Smooth muscle cell (in vitro differentiated cells): ENCODE measurements around the gene RAB11B. TPM values are rescaled to one million over a fixed set of nuclear protein-coding genes. Genes with fewer than 3 reads are reported as not detected.

ENCODE experiments used
- DNase-seq: peaks from one replicate; lab custom pipeline; 2025; ENCODE audit not compliant: unreplicated experiment; lab: John Stamatoyannopoulos, UW
- H2AFZ ChIP-seq: fragments of 200-600 bp; sonication (generic); 2 replicates; pipeline ENCODE4 v1.6.0; 2016; ENCODE audit warnings: antibody characterized with exemption, low read depth, mild to moderate bottlenecking
- H3F3A ChIP-seq: fragments of 200-600 bp; sonication (generic); 2 replicates; pipeline ENCODE4 v1.6.0; 2017; ENCODE audit warnings: antibody characterized with exemption, low read depth
- H3K27ac ChIP-seq: fragments of 200-600 bp; sonication (generic); 2 replicates; pipeline ENCODE4 v1.5.1; 2016; ENCODE audit warnings: low read depth, mild to moderate bottlenecking
- H3K27me3 ChIP-seq: fragments of 200-600 bp; sonication (generic); 2 replicates; pipeline ENCODE4 v1.6.1; 2016; ENCODE audit warnings: low read depth, mild to moderate bottlenecking
- H3K36me3 ChIP-seq: fragments of 200-600 bp; sonication (generic); 2 replicates; pipeline ENCODE4 v1.5.1; 2016; ENCODE audit warnings: low read depth
- H3K4me1 ChIP-seq: fragments of 200-600 bp; sonication (generic); 2 replicates; pipeline ENCODE4 v1.5.1; 2016; ENCODE audit warnings: low read depth
- H3K4me2 ChIP-seq: fragments of 200-600 bp; sonication (generic); 2 replicates; pipeline ENCODE4 v1.6.0; 2016; ENCODE audit warnings: mild to moderate bottlenecking
- H3K4me3 ChIP-seq: fragments of 200-600 bp; sonication (generic); 2 replicates; pipeline ENCODE4 v1.5.1; 2016; ENCODE audit warnings: mild to moderate bottlenecking
- H3K79me2 ChIP-seq: fragments of 200-600 bp; sonication (generic); 2 replicates; pipeline ENCODE4 v1.6.0; 2016; ENCODE audit warnings: low read depth, mild to moderate bottlenecking
- H3K9ac ChIP-seq: fragments of 200-600 bp; sonication (generic); 2 replicates; pipeline ENCODE4 v1.6.0; 2016; ENCODE audit warnings: low read depth
- H3K9me3 ChIP-seq: fragments of 200-600 bp; sonication (generic); replicated peaks from 2 replicates; pipeline ENCODE4 v1.5.1; 2016; ENCODE audit warnings: low read depth
- H4K20me1 ChIP-seq: fragments of 200-600 bp; sonication (generic); 2 replicates; pipeline ENCODE4 v1.6.0; 2016; ENCODE audit warnings: low read depth
- WGBS: methylation state at CpG from one replicate; pipeline ENCODE4 v1.1.7; 2016; ENCODE audit warnings: low lambda C conversion rate; 5-methylcytosine and 5-hydroxymethylcytosine counted together
- polyA plus RNA-seq: library from polyadenylated mRNA; unstranded; fragments of >200 nt; fragmentation: Nextera tagmentation; extraction: Ambion mirVana; gene quantifications from 2 replicates; pipeline ENCODE4 v1.2.1, GENCODE V29; 2016
- total RNA-seq: library from RNA; depleted of rRNA; stranded (reverse); fragments of >200 nt; gene quantifications from 2 replicates; pipeline ENCODE4 v1.2.3, GENCODE V29; 2014
- TF ChIP-seq, protein P1 (sequence below): fragments of 200-600 bp; sonication (generic); IDR thresholded peaks from 2 replicates; pipeline ENCODE4 v1.5.1; 2017; ENCODE audit warnings: borderline replicate concordance, mild to moderate bottlenecking, antibody characterized with exemption; ENCODE audit not compliant: insufficient read depth, poor library complexity, severe bottlenecking

Gene RAB11B
- total and polyA plus RNA-seq, 2 experiments from 2014 or later, result 28.9 to 148 TPM

GRCh38 chr19:8393192-8393870 lies 3.2 kb downstream of the RAB11B start:
- no peak overlapping the region for H3K9ac ChIP-seq
- no peak overlapping the region for H2AFZ ChIP-seq
- H3K4me3 ChIP-seq, result no peak overlapping the region
- no peak overlapping the region for H3K4me2 ChIP-seq
- no peak overlapping the region for H3K27ac ChIP-seq
- H3K4me1 ChIP-seq, result peaks cover 4% of the 10 kb centered on the region
- DNase-seq, result no peak
- H3F3A ChIP-seq, result no peaks in the 10 kb centered on the region
- H3K79me2 ChIP-seq, result peaks cover 72% of the 10 kb centered on the region
- 85% methylated on average over 8 of the region's 8 CpGs for WGBS
- no peaks in the 10 kb centered on the region for H3K27me3 ChIP-seq
- no peaks in the 10 kb centered on the region for H3K36me3 ChIP-seq
- TF ChIP-seq, protein P1, sequence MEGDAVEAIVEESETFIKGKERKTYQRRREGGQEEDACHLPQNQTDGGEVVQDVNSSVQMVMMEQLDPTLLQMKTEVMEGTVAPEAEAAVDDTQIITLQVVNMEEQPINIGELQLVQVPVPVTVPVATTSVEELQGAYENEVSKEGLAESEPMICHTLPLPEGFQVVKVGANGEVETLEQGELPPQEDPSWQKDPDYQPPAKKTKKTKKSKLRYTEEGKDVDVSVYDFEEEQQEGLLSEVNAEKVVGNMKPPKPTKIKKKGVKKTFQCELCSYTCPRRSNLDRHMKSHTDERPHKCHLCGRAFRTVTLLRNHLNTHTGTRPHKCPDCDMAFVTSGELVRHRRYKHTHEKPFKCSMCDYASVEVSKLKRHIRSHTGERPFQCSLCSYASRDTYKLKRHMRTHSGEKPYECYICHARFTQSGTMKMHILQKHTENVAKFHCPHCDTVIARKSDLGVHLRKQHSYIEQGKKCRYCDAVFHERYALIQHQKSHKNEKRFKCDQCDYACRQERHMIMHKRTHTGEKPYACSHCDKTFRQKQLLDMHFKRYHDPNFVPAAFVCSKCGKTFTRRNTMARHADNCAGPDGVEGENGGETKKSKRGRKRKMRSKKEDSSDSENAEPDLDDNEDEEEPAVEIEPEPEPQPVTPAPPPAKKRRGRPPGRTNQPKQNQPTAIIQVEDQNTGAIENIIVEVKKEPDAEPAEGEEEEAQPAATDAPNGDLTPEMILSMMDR, result no peak
- H3K9me3 ChIP-seq, result no peaks in the 10 kb centered on the region
- H4K20me1 ChIP-seq, result peaks cover 76% of the 10 kb centered on the region

- no peak overlapping the region for H3K27ac ChIP-seq
- no peak overlapping the region for H3K9ac ChIP-seq
- H3K9me3 ChIP-seq, result no peaks in the 10 kb centered on the region
- peaks cover 4% of the 10 kb centered on the region for H3K4me1 ChIP-seq
- WGBS, result 96% methylated on average over 8 of the region's 8 CpGs
- no peaks in the 10 kb centered on the region for H3F3A ChIP-seq
- TF ChIP-seq, protein P1, result no peak
- H3K27me3 ChIP-seq, result no peaks in the 10 kb centered on the region
- no peak overlapping the region for H3K4me2 ChIP-seq
- H3K79me2 ChIP-seq, result peaks cover 77% of the 10 kb centered on the region
- H3K4me3 ChIP-seq, result no peak overlapping the region
- peaks cover 81% of the 10 kb centered on the region for H4K20me1 ChIP-seq
- H3K36me3 ChIP-seq, result no peaks in the 10 kb centered on the region
- no peak for DNase-seq
- no peak overlapping the region for H2AFZ ChIP-seq
Measured at GRCh38 chr19:8393871-8394250, 3.7 kb downstream of the RAB11B start.

GRCh38 chr19:8395621-8396082 lies 5.5 kb downstream of the RAB11B start:
- Histone ChIP-seq H3K27ac (no peak overlapping the region), H3K9ac (no peak overlapping the region), H3K79me2 (peaks cover 84% of the 10 kb centered on the region), H2AFZ (no peak overlapping the region), H3K9me3 (no peaks in the 10 kb centered on the region), H4K20me1 (peaks cover 98% of the 10 kb centered on the region), H3K4me2 (no peak overlapping the region), H3K36me3 (no peaks in the 10 kb centered on the region), H3K4me1 (peaks cover 4% of the 10 kb centered on the region), H3K27me3 (no peaks in the 10 kb centered on the region), H3K4me3 (no peak overlapping the region), H3F3A (no peaks in the 10 kb centered on the region)
- TF ChIP-seq, protein P1, result no peak
- no peak for DNase-seq
- 94% methylated on average over 14 of the region's 14 CpGs for whole genome bisulfite sequencing

GRCh38 chr19:8396185-8396562 lies 6.0 kb downstream of the RAB11B start:
- H3K9ac ChIP-seq, result no peak overlapping the region
- H3K79me2 ChIP-seq, result peaks cover 81% of the 10 kb centered on the region
- H3K4me3 ChIP-seq, result no peak overlapping the region
- WGBS, result 81% methylated on average over 7 of the region's 7 CpGs
- no peak for DNase-seq
- H3K36me3 ChIP-seq, result no peaks in the 10 kb centered on the region
- H2AFZ ChIP-seq, result no peak overlapping the region
- TF ChIP-seq, protein P1, result no peak
- H3K27ac ChIP-seq, result no peak overlapping the region
- H3F3A ChIP-seq, result no peaks in the 10 kb centered on the region
- H4K20me1 ChIP-seq, result peaks cover 96% of the 10 kb centered on the region
- no peaks in the 10 kb centered on the region for H3K27me3 ChIP-seq
- peaks cover 1% of the 10 kb centered on the region for H3K4me1 ChIP-seq
- H3K4me2 ChIP-seq, result no peak overlapping the region
- no peaks in the 10 kb centered on the region for H3K9me3 ChIP-seq
